ENCODE results near the gene CNTNAP2. TPM values are rescaled to one million over a fixed set of nuclear protein-coding genes. Genes with fewer than 3 reads are reported as not detected.

Gene CNTNAP2
- total and polyA plus RNA-seq, 4 experiments from 2014 or later, result 0.19 to 0.50 (median 0.20) TPM; not detected in 1

DNA sequence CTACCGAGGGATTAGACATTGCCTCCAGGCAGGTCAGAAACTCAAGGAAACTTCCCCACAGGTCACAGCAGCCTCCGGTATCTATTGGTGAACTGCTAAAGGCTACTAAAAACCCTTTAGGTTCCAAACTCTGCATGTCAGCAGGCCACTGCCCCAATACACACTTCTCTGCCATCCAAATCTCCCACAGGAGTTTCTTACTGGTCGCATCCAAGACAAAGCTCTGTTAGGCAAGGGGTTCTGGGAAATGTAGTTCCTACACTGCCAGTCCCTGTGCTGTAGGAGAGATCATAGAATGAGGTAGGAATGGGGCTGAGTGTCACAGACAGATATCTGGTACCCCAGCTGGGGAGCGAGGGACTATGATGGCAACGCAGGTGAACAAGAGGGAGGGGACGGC lies 1717.0 kb downstream of the CNTNAP2 start:
- no peaks in the 10 kb centered on the region for H3K27me3 ChIP-seq (ENCODE audit: insufficient read depth, low read length)
- H3K9me3 Mint-ChIP-seq, result peaks cover 5 to 17% (median 9%) of the 10 kb centered on the region in 8 donors
- CTCF ChIA-PET (ENCODE audit: partially characterized antibody), result no interaction called here

GRCh38 chr7:147833970-147834369 lies 1717.4 kb downstream of the CNTNAP2 start:
- no peak for DNase-seq
- CTCF ChIA-PET (ENCODE audit: partially characterized antibody), result no interaction called here
- H3K36me3 Mint-ChIP-seq, result no peaks in the 10 kb centered on the region
- no peak overlapping the region for H3K27ac Mint-ChIP-seq
- Histone ChIP-seq H3K36me3 (ENCODE audit: insufficient read depth, low read length) (no peaks in the 10 kb centered on the region), H3K27ac (ENCODE audit: low read depth, low read length) (no peak overlapping the region), H3K4me1 (ENCODE audit: insufficient read depth, low read length) (no peaks in the 10 kb centered on the region), H3K27me3 (ENCODE audit: insufficient read depth, low read length) (no peaks in the 10 kb centered on the region), H3K4me3 (ENCODE audit: low read length in 2 of 2) (no peak overlapping the region), H3K9me3 (ENCODE audit: control insufficient read depth in 1 of 2, low read length in 2 of 2) (no peaks in the 10 kb centered on the region)
- H3K9me3 Mint-ChIP-seq, result peaks cover 5 to 18% (median 10%) of the 10 kb centered on the region in 8 donors
- intact Hi-C loops (cut with micrococcal nuclease), result no loop called here
- H3K4me3 Mint-ChIP-seq, result no peak overlapping the region
- no peaks in the 10 kb centered on the region for H3K27me3 Mint-ChIP-seq
- H3K4me1 Mint-ChIP-seq, result no peaks in the 10 kb centered on the region
- POLR2A ChIA-PET (ENCODE audit: partially characterized antibody), result no interaction called here

More for the DNA sequence above, 1717.0 kb downstream of the CNTNAP2 start:
- no peak for DNase-seq
- Mint-ChIP-seq H3K36me3 (no peaks in the 10 kb centered on the region), H3K4me1 (no peaks in the 10 kb centered on the region), H3K4me3 (no peak overlapping the region), H3K27ac (no peak overlapping the region), H3K27me3 (no peaks in the 10 kb centered on the region)
- H3K36me3 ChIP-seq (ENCODE audit: insufficient read depth, low read length), result no peaks in the 10 kb centered on the region
- intact Hi-C loops (cut with micrococcal nuclease), result no loop called here
- H3K9me3 ChIP-seq (ENCODE audit: control insufficient read depth in 1 of 2, low read length in 2 of 2), result no peaks in the 10 kb centered on the region
- H3K4me1 ChIP-seq (ENCODE audit: insufficient read depth, low read length), result no peaks in the 10 kb centered on the region
- H3K4me3 ChIP-seq (ENCODE audit: low read length in 2 of 2), result no peak overlapping the region
- POLR2A ChIA-PET (ENCODE audit: partially characterized antibody), result no interaction called here
- no peak overlapping the region for H3K27ac ChIP-seq (ENCODE audit: low read depth, low read length)

- H3K27ac ChIP-seq (ENCODE audit: low read depth, low read length), result no peak overlapping the region
- ChIA-PET POLR2A (ENCODE audit: partially characterized antibody) (no interaction called here), CTCF (ENCODE audit: partially characterized antibody) (no interaction called here)
- H3K27me3 Mint-ChIP-seq, result no peaks in the 10 kb centered on the region
- no peak overlapping the region for H3K27ac Mint-ChIP-seq
- no peaks in the 10 kb centered on the region for H3K9me3 ChIP-seq (ENCODE audit: control insufficient read depth in 1 of 2, low read length in 2 of 2)
- H3K27me3 ChIP-seq (ENCODE audit: insufficient read depth, low read length), result no peaks in the 10 kb centered on the region
- intact Hi-C loops (cut with micrococcal nuclease), result no loop called here
- H3K36me3 ChIP-seq (ENCODE audit: insufficient read depth, low read length), result no peaks in the 10 kb centered on the region
- DNase-seq, result no peak
- H3K36me3 Mint-ChIP-seq, result no peaks in the 10 kb centered on the region
- no peaks in the 10 kb centered on the region for H3K4me1 Mint-ChIP-seq
- no peaks in the 10 kb centered on the region for H3K4me1 ChIP-seq (ENCODE audit: insufficient read depth, low read length)
- no peak overlapping the region for H3K4me3 ChIP-seq (ENCODE audit: low read length in 2 of 2)
- peaks cover 0 to 13% (median 2%) of the 10 kb centered on the region in 8 donors for H3K9me3 Mint-ChIP-seq
- no peak overlapping the region for H3K4me3 Mint-ChIP-seq
Observed at GRCh38 chr7:147852833-147853232, 1736.2 kb downstream of the CNTNAP2 start.

DNA sequence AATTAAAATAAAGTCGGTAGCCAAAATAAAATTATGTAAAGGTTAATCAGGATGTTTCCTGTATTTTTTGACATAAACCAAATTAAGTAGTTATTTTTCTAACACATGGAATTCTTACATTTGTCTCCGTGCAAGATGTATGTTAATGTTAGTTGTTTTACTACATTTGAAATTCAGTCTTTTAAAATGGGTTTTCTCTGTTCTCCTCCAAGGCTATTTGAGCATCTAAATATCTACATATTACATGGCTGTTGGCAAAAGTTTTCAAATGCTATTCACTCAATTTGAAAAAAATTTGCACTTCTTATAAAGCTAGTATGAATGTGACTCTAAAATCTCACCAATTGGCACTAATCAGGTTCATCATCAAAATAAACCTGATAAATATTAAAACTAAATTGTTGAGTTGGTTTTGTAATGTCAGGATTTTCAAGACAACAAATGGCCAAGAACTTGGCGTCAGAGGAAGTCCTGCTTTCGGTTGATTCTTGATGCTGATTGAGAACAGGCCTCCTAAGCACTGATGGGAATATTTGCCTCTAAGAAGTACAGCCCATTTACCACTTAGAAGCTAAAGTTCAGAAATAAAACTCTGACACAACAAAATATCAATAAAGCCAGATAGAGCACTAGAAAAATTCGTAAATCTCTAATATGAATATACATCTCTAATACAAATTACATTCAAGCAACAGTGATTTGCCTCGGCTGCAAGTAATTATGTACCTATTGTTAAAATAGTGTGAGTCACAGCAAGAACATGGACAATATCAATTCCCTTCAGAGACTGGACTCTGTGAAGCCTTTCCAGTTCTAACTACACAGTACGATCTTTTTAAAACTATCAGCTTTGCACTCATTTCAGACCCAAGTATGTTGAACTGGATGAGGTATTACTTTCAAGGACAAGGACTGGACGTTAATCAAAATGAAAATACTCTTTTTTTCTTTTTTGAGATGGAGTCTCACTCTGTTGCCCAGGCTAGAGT lies 1740.8 kb downstream of the CNTNAP2 start:
- Mint-ChIP-seq H3K4me3 (no peak overlapping the region), H3K4me1 (no peaks in the 10 kb centered on the region)

GRCh38 chr7:147858421-147858820 lies 1741.8 kb downstream of the CNTNAP2 start:
- Mint-ChIP-seq H3K4me3 (no peak overlapping the region), H3K27me3 (no peaks in the 10 kb centered on the region), H3K9me3 (peaks cover 0 to 8% (median 5%) of the 10 kb centered on the region in 8 donors), H3K27ac (no peak overlapping the region), H3K4me1 (no peaks in the 10 kb centered on the region), H3K36me3 (no peaks in the 10 kb centered on the region)
- Histone ChIP-seq H3K4me1 (ENCODE audit: insufficient read depth, low read length) (no peaks in the 10 kb centered on the region), H3K27me3 (ENCODE audit: insufficient read depth, low read length) (no peaks in the 10 kb centered on the region), H3K36me3 (ENCODE audit: insufficient read depth, low read length) (no peaks in the 10 kb centered on the region), H3K27ac (ENCODE audit: low read depth, low read length) (no peak overlapping the region), H3K4me3 (ENCODE audit: low read length in 2 of 2) (no peak overlapping the region), H3K9me3 (ENCODE audit: control insufficient read depth in 1 of 2, low read length in 2 of 2) (no peaks in the 10 kb centered on the region)
- ChIA-PET POLR2A (ENCODE audit: partially characterized antibody) (no interaction called here), CTCF (ENCODE audit: partially characterized antibody) (no interaction called here)
- intact Hi-C loops (cut with micrococcal nuclease), result no loop called here
- no peak for DNase-seq

More for the DNA sequence above, 1740.8 kb downstream of the CNTNAP2 start:
- no peaks in the 10 kb centered on the region for H3K27me3 ChIP-seq (ENCODE audit: insufficient read depth, low read length)
- no peaks in the 10 kb centered on the region for H3K4me1 ChIP-seq (ENCODE audit: insufficient read depth, low read length)
- intact Hi-C loops (cut with micrococcal nuclease), result no loop called here
- H3K36me3 Mint-ChIP-seq, result no peaks in the 10 kb centered on the region
- H3K27ac ChIP-seq (ENCODE audit: low read depth, low read length), result no peak overlapping the region
- no peak overlapping the region for H3K4me3 ChIP-seq (ENCODE audit: low read length in 2 of 2)
- no peak for DNase-seq
- H3K27ac Mint-ChIP-seq, result no peak overlapping the region
- no peaks in the 10 kb centered on the region for H3K27me3 Mint-ChIP-seq
- peaks cover 0 to 7% (median 4%) of the 10 kb centered on the region in 8 donors for H3K9me3 Mint-ChIP-seq
- H3K36me3 ChIP-seq (ENCODE audit: insufficient read depth, low read length), result no peaks in the 10 kb centered on the region
- no peaks in the 10 kb centered on the region for H3K9me3 ChIP-seq (ENCODE audit: control insufficient read depth in 1 of 2, low read length in 2 of 2)
- POLR2A ChIA-PET (ENCODE audit: partially characterized antibody), result no interaction called here
- CTCF ChIA-PET (ENCODE audit: partially characterized antibody), result no interaction called here

DNA sequence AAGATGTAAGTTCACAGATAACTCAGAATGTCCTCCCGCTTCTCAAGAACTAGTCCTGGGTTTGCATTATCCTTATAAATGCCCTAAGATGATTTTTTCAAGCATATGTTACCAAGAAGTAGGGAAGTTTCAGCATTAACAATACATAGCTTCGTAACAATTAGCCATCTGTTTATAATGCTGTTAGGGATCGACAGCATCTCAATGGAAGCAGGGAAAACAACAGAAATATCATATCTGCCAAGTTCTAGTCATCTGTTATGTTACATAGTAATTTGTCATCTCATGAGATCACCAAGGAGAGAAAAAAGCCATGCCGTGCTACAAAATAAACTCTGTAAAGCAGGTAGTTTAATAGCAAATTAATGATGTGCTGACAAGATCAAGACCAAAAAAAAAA lies 1742.4 kb downstream of the CNTNAP2 start:
- peaks cover 0 to 8% (median 6%) of the 10 kb centered on the region in 8 donors for H3K9me3 Mint-ChIP-seq
- no peaks in the 10 kb centered on the region for H3K27me3 Mint-ChIP-seq
- DNase-seq, result no peak
- Histone ChIP-seq H3K36me3 (ENCODE audit: insufficient read depth, low read length) (no peaks in the 10 kb centered on the region), H3K4me1 (ENCODE audit: insufficient read depth, low read length) (no peaks in the 10 kb centered on the region), H3K27me3 (ENCODE audit: insufficient read depth, low read length) (no peaks in the 10 kb centered on the region), H3K27ac (ENCODE audit: low read depth, low read length) (no peak overlapping the region), H3K9me3 (ENCODE audit: control insufficient read depth in 1 of 2, low read length in 2 of 2) (no peaks in the 10 kb centered on the region), H3K4me3 (ENCODE audit: low read length in 2 of 2) (no peak overlapping the region)
- H3K36me3 Mint-ChIP-seq, result no peaks in the 10 kb centered on the region
- ChIA-PET POLR2A (ENCODE audit: partially characterized antibody) (no interaction called here), CTCF (ENCODE audit: partially characterized antibody) (no interaction called here)
- no peak overlapping the region for H3K4me3 Mint-ChIP-seq
- no peak overlapping the region for H3K27ac Mint-ChIP-seq
- H3K4me1 Mint-ChIP-seq, result no peaks in the 10 kb centered on the region
- intact Hi-C loops (cut with micrococcal nuclease), result no loop called here

DNA sequence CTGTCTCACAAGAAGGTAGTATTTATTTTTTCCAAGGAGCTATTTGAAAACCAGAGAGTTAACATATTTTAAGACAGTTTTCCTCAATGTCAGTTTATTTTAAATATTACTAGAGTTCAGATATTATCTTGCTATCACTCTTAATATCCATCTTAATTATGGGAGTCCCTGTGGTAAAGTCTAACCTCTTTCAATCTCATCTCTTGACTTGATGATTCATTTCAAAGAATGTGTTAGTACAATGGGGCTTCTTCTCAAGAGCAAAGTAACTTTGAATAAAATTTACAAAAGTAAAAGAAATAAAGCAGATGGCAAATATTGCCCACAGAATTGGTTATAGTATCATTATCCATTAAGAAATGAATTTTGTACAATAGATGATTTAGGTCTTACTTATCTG lies 1742.9 kb downstream of the CNTNAP2 start:
- intact Hi-C loops (cut with micrococcal nuclease), result no loop called here
- no peak overlapping the region for H3K4me3 Mint-ChIP-seq
- H3K4me1 Mint-ChIP-seq, result no peaks in the 10 kb centered on the region
- H3K9me3 Mint-ChIP-seq, result peaks cover under 1 to 9% (median 6%) of the 10 kb centered on the region in 8 donors
- H3K36me3 Mint-ChIP-seq, result no peaks in the 10 kb centered on the region
- Histone ChIP-seq H3K27me3 (ENCODE audit: insufficient read depth, low read length) (no peaks in the 10 kb centered on the region), H3K4me1 (ENCODE audit: insufficient read depth, low read length) (no peaks in the 10 kb centered on the region), H3K9me3 (ENCODE audit: control insufficient read depth in 1 of 2, low read length in 2 of 2) (no peaks in the 10 kb centered on the region), H3K4me3 (ENCODE audit: low read length in 2 of 2) (no peak overlapping the region), H3K27ac (ENCODE audit: low read depth, low read length) (no peak overlapping the region), H3K36me3 (ENCODE audit: insufficient read depth, low read length) (no peaks in the 10 kb centered on the region)
- DNase-seq, result no peak
- ChIA-PET POLR2A (ENCODE audit: partially characterized antibody) (no interaction called here), CTCF (ENCODE audit: partially characterized antibody) (no interaction called here)
- H3K27me3 Mint-ChIP-seq, result no peaks in the 10 kb centered on the region
- H3K27ac Mint-ChIP-seq, result no peak overlapping the region
